GM18870 (cell line): Measurements from ENCODE around the gene SDC3.

ENCODE experiments used
- ATAC-seq: cut with Tn5 transposase; IDR thresholded peaks from one replicate; pipeline ENCODE4 v1.9.1; 2021; ENCODE audit warnings: moderate library complexity; ENCODE audit not compliant: unreplicated experiment

Gene SDC3

GRCh38 chr1:30855686-30856259, 52.8 kb downstream of the SDC3 start:
- ATAC-seq: no peak

- no peak for ATAC-seq
These were observed 55.2 kb downstream of the SDC3 start for GRCh38 chr1:30853350-30853749.

- ATAC-seq: no peak
These were observed 56.5 kb downstream of the SDC3 start for GRCh38 chr1:30852026-30852425.

GRCh38 chr1:30851286-30851685, 57.3 kb downstream of the SDC3 start:
- no peak for ATAC-seq

- no peak for ATAC-seq
These were observed 58.0 kb downstream of the SDC3 start for GRCh38 chr1:30850607-30851006.

GRCh38 chr1:30848130-30848529, 60.4 kb downstream of the SDC3 start:
- no peak for ATAC-seq

- ATAC-seq: no peak
These were observed 61.1 kb downstream of the SDC3 start for GRCh38 chr1:30847358-30847972.

GRCh38 chr1:30846587-30846986, 62.0 kb downstream of the SDC3 start:
- no peak for ATAC-seq

- ATAC-seq: no peak
These were observed 62.7 kb downstream of the SDC3 start for GRCh38 chr1:30845904-30846290.

GRCh38 chr1:30845237-30845903, 63.2 kb downstream of the SDC3 start:
- no peak for ATAC-seq

GRCh38 chr1:30844631-30845030, 63.9 kb downstream of the SDC3 start:
- ATAC-seq: no peak

- no peak for ATAC-seq
These were observed 65.7 kb downstream of the SDC3 start for GRCh38 chr1:30842697-30843354.

GRCh38 chr1:30840904-30841598, 67.5 kb downstream of the SDC3 start:
- no peak for ATAC-seq

GRCh38 chr1:30839827-30840359, 68.7 kb downstream of the SDC3 start:
- no peak for ATAC-seq

GRCh38 chr1:30838996-30839395, 69.6 kb downstream of the SDC3 start:
- no peak for ATAC-seq

GRCh38 chr1:30837653-30838052, 70.9 kb downstream of the SDC3 start:
- ATAC-seq: no peak

GRCh38 chr1:30834253-30834652, 74.3 kb downstream of the SDC3 start:
- no peak for ATAC-seq

GRCh38 chr1:30830537-30830936, 78.0 kb downstream of the SDC3 start:
- ATAC-seq: no peak

- no peak for ATAC-seq
These were observed 78.7 kb downstream of the SDC3 start for GRCh38 chr1:30829889-30830288.

- ATAC-seq: no peak
These were observed 83.7 kb downstream of the SDC3 start for GRCh38 chr1:30824736-30825429.
